Smooth muscle cell (in vitro differentiated cells): ENCODE data around the gene CST11. TPM values are rescaled to one million over a fixed set of nuclear protein-coding genes. Genes with fewer than 3 reads are reported as not detected.

Source experiments
- DNase-seq: peaks from one replicate; lab custom pipeline; 2025; ENCODE audit not compliant: unreplicated experiment; lab: John Stamatoyannopoulos, UW
- H2AFZ ChIP-seq: fragments of 200-600 bp; sonication (generic); 2 replicates; pipeline ENCODE4 v1.6.0; 2016; ENCODE audit warnings: antibody characterized with exemption, low read depth, mild to moderate bottlenecking
- H3F3A ChIP-seq: fragments of 200-600 bp; sonication (generic); 2 replicates; pipeline ENCODE4 v1.6.0; 2017; ENCODE audit warnings: antibody characterized with exemption, low read depth
- H3K27ac ChIP-seq: fragments of 200-600 bp; sonication (generic); 2 replicates; pipeline ENCODE4 v1.5.1; 2016; ENCODE audit warnings: low read depth, mild to moderate bottlenecking
- H3K27me3 ChIP-seq: fragments of 200-600 bp; sonication (generic); 2 replicates; pipeline ENCODE4 v1.6.1; 2016; ENCODE audit warnings: low read depth, mild to moderate bottlenecking
- H3K36me3 ChIP-seq: fragments of 200-600 bp; sonication (generic); 2 replicates; pipeline ENCODE4 v1.5.1; 2016; ENCODE audit warnings: low read depth
- H3K4me1 ChIP-seq: fragments of 200-600 bp; sonication (generic); 2 replicates; pipeline ENCODE4 v1.5.1; 2016; ENCODE audit warnings: low read depth
- H3K4me2 ChIP-seq: fragments of 200-600 bp; sonication (generic); 2 replicates; pipeline ENCODE4 v1.6.0; 2016; ENCODE audit warnings: mild to moderate bottlenecking
- H3K4me3 ChIP-seq: fragments of 200-600 bp; sonication (generic); 2 replicates; pipeline ENCODE4 v1.5.1; 2016; ENCODE audit warnings: mild to moderate bottlenecking
- H3K79me2 ChIP-seq: fragments of 200-600 bp; sonication (generic); 2 replicates; pipeline ENCODE4 v1.6.0; 2016; ENCODE audit warnings: low read depth, mild to moderate bottlenecking
- H3K9ac ChIP-seq: fragments of 200-600 bp; sonication (generic); 2 replicates; pipeline ENCODE4 v1.6.0; 2016; ENCODE audit warnings: low read depth
- H3K9me3 ChIP-seq: fragments of 200-600 bp; sonication (generic); replicated peaks from 2 replicates; pipeline ENCODE4 v1.5.1; 2016; ENCODE audit warnings: low read depth
- H4K20me1 ChIP-seq: fragments of 200-600 bp; sonication (generic); 2 replicates; pipeline ENCODE4 v1.6.0; 2016; ENCODE audit warnings: low read depth
- CTCF ChIP-seq: fragments of 200-600 bp; sonication (generic); IDR thresholded peaks from 2 replicates; pipeline ENCODE4 v1.5.1; 2017; ENCODE audit warnings: borderline replicate concordance, mild to moderate bottlenecking, antibody characterized with exemption; ENCODE audit not compliant: insufficient read depth, poor library complexity, severe bottlenecking
- WGBS: methylation state at CpG from one replicate; pipeline ENCODE4 v1.1.7; 2016; ENCODE audit warnings: low lambda C conversion rate; 5-methylcytosine and 5-hydroxymethylcytosine counted together
- polyA plus RNA-seq: library from polyadenylated mRNA; unstranded; fragments of >200 nt; fragmentation: Nextera tagmentation; extraction: Ambion mirVana; gene quantifications from 2 replicates; pipeline ENCODE4 v1.2.1, GENCODE V29; 2016
- small RNA-seq: library from RNA; depleted of rRNA; stranded (forward); fragments of <200 nt; gene quantifications from one replicate; pipeline ENCODE3, GENCODE V24; 2014
- total RNA-seq: library from RNA; depleted of rRNA; stranded (reverse); fragments of >200 nt; gene quantifications from 2 replicates; pipeline ENCODE4 v1.2.3, GENCODE V29; 2014

CST11 gene
- total and polyA plus RNA-seq, 2 experiments from 2014 or later: not detected

DNA sequence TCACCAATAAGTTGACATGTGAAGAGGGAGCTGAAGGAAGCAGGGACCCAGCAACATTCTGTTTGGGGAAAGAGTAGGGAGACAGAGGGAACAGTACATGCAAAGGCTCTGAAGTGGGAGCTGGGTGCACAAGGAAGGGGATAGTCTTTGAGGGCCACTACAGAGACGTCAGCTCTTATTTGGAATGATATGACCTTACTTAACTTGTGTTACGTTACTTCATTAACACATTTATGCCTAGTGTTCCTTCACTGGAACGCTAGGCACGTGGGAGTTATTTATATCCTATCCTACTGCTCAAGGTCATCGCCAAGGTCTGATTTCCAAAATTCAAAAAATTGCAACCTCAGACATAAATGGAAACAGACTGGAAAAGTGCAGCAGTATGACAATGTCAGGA is 51.6 kb downstream of the CST11 start:
- Histone ChIP-seq H3K9me3 (no peaks in the 10 kb centered on the region), H3K9ac (no peak overlapping the region), H3K27ac (no peak overlapping the region), H3K79me2 (peaks cover 26% of the 10 kb centered on the region), H3F3A (peaks cover 18% of the 10 kb centered on the region), H3K4me1 (peaks cover 4% of the 10 kb centered on the region), H3K36me3 (no peaks in the 10 kb centered on the region), H3K27me3 (no peaks in the 10 kb centered on the region), H3K4me2 (no peak overlapping the region), H4K20me1 (peaks cover 83% of the 10 kb centered on the region), H2AFZ (no peak overlapping the region), H3K4me3 (no peak overlapping the region)
- no peak for TF ChIP-seq CTCF
- no peak for DNase-seq
- 98% methylated on average over 5 of the region's 5 CpGs for WGBS

Small RNAs within 50 kb of the gene (small RNA-seq; reads per million reads assigned to genes)
- not detected for gene RF00019

Other genes starting within 250 kb of the CST11 start
- gene NXT1, start 102.1 kb downstream of the CST11 start, total RNA-seq: 43.7 and 49.6 TPM in 2 replicates
- 45.3 and 46.1 TPM in 2 replicates for gene NXT1, start 102.1 kb downstream of the CST11 start, polyA plus RNA-seq
- gene GZF1, start 90.7 kb downstream of the CST11 start, total RNA-seq: 13.7 and 17.3 TPM in 2 replicates
- 6.0 and 7.5 TPM in 2 replicates for gene GZF1, start 90.7 kb downstream of the CST11 start, polyA plus RNA-seq
- gene NAPB, start 31.4 kb downstream of the CST11 start, total RNA-seq: 4.9 and 11.4 TPM in 2 replicates
- gene NAPB, start 31.4 kb downstream of the CST11 start, polyA plus RNA-seq: 0.65 and 4.5 TPM in 2 replicates
- not detected in 2 replicates for gene CSTL1, start 13.2 kb downstream of the CST11 start, total RNA-seq
- not detected in 2 replicates for gene CSTL1, start 13.2 kb downstream of the CST11 start, polyA plus RNA-seq
- not detected in 2 replicates for gene CST8, start 38.2 kb upstream of the CST11 start, total RNA-seq
- gene CST8, start 38.2 kb upstream of the CST11 start, polyA plus RNA-seq: not detected in 2 replicates
- gene CST9L, start 115.6 kb upstream of the CST11 start, total RNA-seq: not detected in 2 replicates
- not detected in 2 replicates for gene CST9L, start 115.6 kb upstream of the CST11 start, polyA plus RNA-seq
- gene CST9, start 153.0 kb upstream of the CST11 start, total RNA-seq: not detected in 2 replicates
- gene CST9, start 153.0 kb upstream of the CST11 start, polyA plus RNA-seq: not detected in 2 replicates
- gene CST3, start 185.1 kb upstream of the CST11 start, total RNA-seq: 146 and 170 TPM in 2 replicates
- 338 and 410 TPM in 2 replicates for gene CST3, start 185.1 kb upstream of the CST11 start, polyA plus RNA-seq
- gene CST4, start 236.2 kb upstream of the CST11 start, total RNA-seq: not detected in 2 replicates
- not detected in 2 replicates for gene CST4, start 236.2 kb upstream of the CST11 start, polyA plus RNA-seq